OCI-LY7 (cell line): ENCODE data around the gene ZBTB21. TPM values are rescaled to one million over a fixed set of nuclear protein-coding genes. Genes with fewer than 3 reads are reported as not detected.

Source experiments
- BruUV-seq: library from RNA; stranded (reverse); fragments of 400-500 nt; replicated peaks from 2 replicates; lab custom pipeline; 2021; lab: Mats Ljungman, UMichigan
- CTCF ChIA-PET: fragments of 300-600 bp; sonication (Branson Sonifier 250); formaldehyde crosslinking; loops from one replicate; lab custom pipeline; 2022; ENCODE audit warnings: antibody characterized with exemption; ENCODE audit not compliant: unreplicated experiment; lab: Charles Lee
- POLR2A ChIA-PET: fragments of 300-600 bp; sonication (Branson Sonifier 250); formaldehyde crosslinking; loops from one replicate; lab custom pipeline; 2022; ENCODE audit warnings: antibody characterized with exemption; lab: Charles Lee
- DNase-seq: peaks from one replicate; pipeline ENCODE4 v3.0.0-alpha.2; 2015; ENCODE audit warnings: low spot score
- H2AFZ ChIP-seq: fragments of 200-600 bp; sonication (generic), shearing (Covaris generic); 2 replicates; pipeline ENCODE4 v1.6.1; 2014; ENCODE audit warnings: mild to moderate bottlenecking, antibody characterized with exemption, low read length, moderate library complexity
- H3K27ac ChIP-seq: fragments of 200-600 bp; sonication (generic); 2 replicates; pipeline ENCODE4 v1.5.1; 2014; ENCODE audit warnings: mixed run types, low read depth, mild to moderate bottlenecking, moderate library complexity, low read length, inconsistent platforms; ENCODE audit not compliant: poor library complexity, severe bottlenecking
- H3K36me3 ChIP-seq: fragments of 200-600 bp; sonication (generic); 2 replicates; pipeline ENCODE4 v1.6.1; 2014; ENCODE audit warnings: mild to moderate bottlenecking, antibody characterized with exemption, low read length, moderate library complexity, mixed read lengths; ENCODE audit not compliant: insufficient read depth
- H3K4me1 ChIP-seq: fragments of 200-600 bp; sonication (generic); 2 replicates; pipeline ENCODE4 v1.5.1; 2014; ENCODE audit warnings: mild to moderate bottlenecking, low read length; ENCODE audit not compliant: insufficient read depth, poor library complexity, severe bottlenecking
- H3K4me2 ChIP-seq: fragments of 200-600 bp; sonication (generic); 2 replicates; pipeline ENCODE4 v1.6.1; 2014; ENCODE audit warnings: mild to moderate bottlenecking, low read length
- H3K4me3 ChIP-seq: fragments of 200-600 bp; sonication (generic); 2 replicates; pipeline ENCODE4 v1.5.1; 2014; ENCODE audit warnings: mild to moderate bottlenecking, low read depth, low read length; ENCODE audit not compliant: poor library complexity, severe bottlenecking
- H3K79me2 ChIP-seq: fragments of 200-600 bp; sonication (generic); 2 replicates; pipeline ENCODE4 v1.6.1; 2016; ENCODE audit warnings: low read depth, mild to moderate bottlenecking, low read length, moderate library complexity, mixed read lengths; ENCODE audit not compliant: insufficient read depth
- H3K9me2 ChIP-seq: fragments of 200-600 bp; sonication (generic); 2 replicates; pipeline ENCODE4 v1.6.1; 2016; ENCODE audit warnings: mild to moderate bottlenecking, low read length, mixed read lengths; ENCODE audit not compliant: insufficient read depth
- H3K9me3 ChIP-seq: fragments of 200-600 bp; sonication (generic); 2 replicates; pipeline ENCODE4 v1.6.1; 2014; ENCODE audit warnings: mild to moderate bottlenecking, mixed run types, low read length, mixed read lengths
- H4K20me1 ChIP-seq: fragments of 200-600 bp; sonication (generic); 2 replicates; pipeline ENCODE4 v1.6.1; 2014; ENCODE audit warnings: mild to moderate bottlenecking, antibody characterized with exemption, low read length, moderate library complexity, mixed read lengths; ENCODE audit not compliant: insufficient read depth
- EZH2phosphoT487 ChIP-seq: fragments of 200-600 bp; sonication (generic); IDR thresholded peaks from 2 replicates; pipeline ENCODE4 v1.6.1; 2018; ENCODE audit warnings: low read depth, borderline replicate concordance, mild to moderate bottlenecking, mixed run types, antibody characterized with exemption, low read length, moderate library complexity, mixed read lengths
- intact Hi-C: fragments of 100-400 bp; cut with micrococcal nuclease; formaldehyde crosslinking; loops from one replicate; pipeline ENCODE4 v1.10.0; 2022; ENCODE audit not compliant: unreplicated experiment
- total RNA-seq, 2 experiments: library from RNA; depleted of rRNA in 1 of 2; stranded (reverse); fragments of >200 nt in 1 of 2; shearing (Covaris generic) in 1 of 2; gene quantifications; 2 replicates each; pipeline ENCODE4 v1.2.3, GENCODE V29; 2014 to 2022
- TF ChIP-seq, protein P1 (sequence below): fragments of 200-600 bp; sonication (generic); conservative IDR thresholded peaks from 2 replicates; pipeline ENCODE4 v1.5.1; 2014; ENCODE audit warnings: mild to moderate bottlenecking, antibody characterized with exemption, low read length, moderate library complexity, mixed read lengths

The ZBTB21 gene
- total RNA-seq, 2 experiments from 2014 or later = 10.0 to 19.6 TPM

DNA sequence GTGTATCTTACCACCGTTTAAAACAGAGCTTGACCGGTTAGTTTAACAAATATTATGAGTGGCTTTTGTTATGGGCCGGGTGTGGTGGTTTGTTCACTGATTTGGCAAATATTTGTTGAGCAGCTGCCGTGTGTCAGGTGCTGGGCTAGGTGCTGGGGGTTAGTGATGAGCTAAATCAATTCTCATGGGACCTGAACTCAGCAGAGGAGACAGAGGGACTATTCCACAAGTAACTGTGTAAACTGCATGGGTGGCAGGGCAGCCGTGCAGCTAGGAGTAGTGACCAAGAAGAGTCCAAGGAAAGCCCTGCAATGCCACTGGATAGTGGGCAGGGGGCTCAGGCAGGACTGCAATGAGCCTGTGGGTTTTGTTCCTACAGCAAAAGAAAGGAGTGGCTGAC, 45.1 kb downstream of the ZBTB21 start:
- peaks cover 29% of the 10 kb centered on the region for H3K4me1 ChIP-seq
- H3K79me2 ChIP-seq = no peaks in the 10 kb centered on the region
- no TSS peak for BruUV-seq
- no peak overlapping the region for H3K27ac ChIP-seq
- CTCF ChIA-PET = interaction anchor here (0.5 kb wide), 1 partner anchor 236 kb away, joined by 3 read pairs; no protein-coding TSS in a partner anchor
- DNase-seq = peak; percentile 64
- no peak overlapping the region for H3K4me3 ChIP-seq
- no peaks in the 10 kb centered on the region for H3K36me3 ChIP-seq
- H2AFZ ChIP-seq = peak overlapping the region; percentile 44; the same call in 1 of the 2 replicates
- no peaks in the 10 kb centered on the region for H3K9me2 ChIP-seq
- POLR2A ChIA-PET = interaction anchor here (0.7 kb wide), 1 partner anchor 159 kb away, joined by 3 read pairs; no protein-coding TSS in a partner anchor
- no peaks in the 10 kb centered on the region for H4K20me1 ChIP-seq
- no peak for TF ChIP-seq EZH2phosphoT487
- TF ChIP-seq, protein P1, sequence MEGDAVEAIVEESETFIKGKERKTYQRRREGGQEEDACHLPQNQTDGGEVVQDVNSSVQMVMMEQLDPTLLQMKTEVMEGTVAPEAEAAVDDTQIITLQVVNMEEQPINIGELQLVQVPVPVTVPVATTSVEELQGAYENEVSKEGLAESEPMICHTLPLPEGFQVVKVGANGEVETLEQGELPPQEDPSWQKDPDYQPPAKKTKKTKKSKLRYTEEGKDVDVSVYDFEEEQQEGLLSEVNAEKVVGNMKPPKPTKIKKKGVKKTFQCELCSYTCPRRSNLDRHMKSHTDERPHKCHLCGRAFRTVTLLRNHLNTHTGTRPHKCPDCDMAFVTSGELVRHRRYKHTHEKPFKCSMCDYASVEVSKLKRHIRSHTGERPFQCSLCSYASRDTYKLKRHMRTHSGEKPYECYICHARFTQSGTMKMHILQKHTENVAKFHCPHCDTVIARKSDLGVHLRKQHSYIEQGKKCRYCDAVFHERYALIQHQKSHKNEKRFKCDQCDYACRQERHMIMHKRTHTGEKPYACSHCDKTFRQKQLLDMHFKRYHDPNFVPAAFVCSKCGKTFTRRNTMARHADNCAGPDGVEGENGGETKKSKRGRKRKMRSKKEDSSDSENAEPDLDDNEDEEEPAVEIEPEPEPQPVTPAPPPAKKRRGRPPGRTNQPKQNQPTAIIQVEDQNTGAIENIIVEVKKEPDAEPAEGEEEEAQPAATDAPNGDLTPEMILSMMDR = no peak
- H3K4me2 ChIP-seq = peak overlapping the region; percentile 53
- intact Hi-C loops = loop anchor here (10.0 kb wide), 1 partner anchor 350 kb away; no protein-coding TSS in a partner anchor
- no peaks in the 10 kb centered on the region for H3K9me3 ChIP-seq

GRCh38 chr21:41964171-41964570, 46.0 kb downstream of the ZBTB21 start:
- no peaks in the 10 kb centered on the region for H3K9me3 ChIP-seq
- no peaks in the 10 kb centered on the region for H4K20me1 ChIP-seq
- no peak overlapping the region for H3K4me2 ChIP-seq
- H2AFZ ChIP-seq = no peak overlapping the region
- no peak for DNase-seq
- intact Hi-C loops = loop anchor here (10.0 kb wide), 1 partner anchor 349 kb away; no protein-coding TSS in a partner anchor
- no peaks in the 10 kb centered on the region for H3K79me2 ChIP-seq
- TF ChIP-seq, protein P1 = no peak
- no peak for TF ChIP-seq EZH2phosphoT487
- no peak overlapping the region for H3K27ac ChIP-seq
- H3K4me3 ChIP-seq = no peak overlapping the region
- ChIA-PET POLR2A (no interaction called here), CTCF (interaction anchor here (1.0 kb wide), 1 partner anchor 352 kb away, joined by 4 read pairs; no protein-coding TSS in a partner anchor)
- H3K36me3 ChIP-seq = no peaks in the 10 kb centered on the region
- no TSS peak for BruUV-seq
- no peaks in the 10 kb centered on the region for H3K9me2 ChIP-seq
- H3K4me1 ChIP-seq = peaks cover 29% of the 10 kb centered on the region

- POLR2A ChIA-PET = no interaction called here
- intact Hi-C loops = loop anchor here (10.0 kb wide), 1 partner anchor 348 kb away; no protein-coding TSS in a partner anchor
Measured at GRCh38 chr21:41962425-41962966, 47.7 kb downstream of the ZBTB21 start.

More at GRCh38 chr21:41962425-41962966, 47.7 kb downstream of the ZBTB21 start:
- Histone ChIP-seq H3K9me2 (no peaks in the 10 kb centered on the region), H4K20me1 (no peaks in the 10 kb centered on the region), H3K79me2 (no peaks in the 10 kb centered on the region), H3K36me3 (no peaks in the 10 kb centered on the region), H2AFZ (no peak overlapping the region), H3K4me1 (peaks cover 23% of the 10 kb centered on the region), H3K9me3 (no peaks in the 10 kb centered on the region), H3K4me3 (no peak overlapping the region), H3K4me2 (no peak overlapping the region), H3K27ac (no peak overlapping the region)
- CTCF ChIA-PET = no interaction called here
- no peak for TF ChIP-seq EZH2phosphoT487
- TF ChIP-seq, protein P1 = no peak
- DNase-seq = no peak
- BruUV-seq = no TSS peak
